Breast epithelium (tissue), 3 donors: Measurements from ENCODE around the gene HYLS1.

Experiments used
- POLR2A ChIP-seq: fragments of 450-650 bp; IDR thresholded peaks from one replicate; pipeline ENCODE4 v1.6.1; 2016; ENCODE audit warnings: antibody characterized with exemption, mild to moderate bottlenecking, moderate library complexity
- TF ChIP-seq, protein P1 (sequence below), 3 donors: fragments of 450-650 bp; IDR thresholded peaks; one replicate each; pipeline ENCODE4 v1.5.1; 2016 to 2017; ENCODE audit warnings: antibody characterized with exemption in 3 of 3, mild to moderate bottlenecking in 3 of 3, moderate library complexity in 3 of 3

- TF ChIP-seq, protein P1, sequence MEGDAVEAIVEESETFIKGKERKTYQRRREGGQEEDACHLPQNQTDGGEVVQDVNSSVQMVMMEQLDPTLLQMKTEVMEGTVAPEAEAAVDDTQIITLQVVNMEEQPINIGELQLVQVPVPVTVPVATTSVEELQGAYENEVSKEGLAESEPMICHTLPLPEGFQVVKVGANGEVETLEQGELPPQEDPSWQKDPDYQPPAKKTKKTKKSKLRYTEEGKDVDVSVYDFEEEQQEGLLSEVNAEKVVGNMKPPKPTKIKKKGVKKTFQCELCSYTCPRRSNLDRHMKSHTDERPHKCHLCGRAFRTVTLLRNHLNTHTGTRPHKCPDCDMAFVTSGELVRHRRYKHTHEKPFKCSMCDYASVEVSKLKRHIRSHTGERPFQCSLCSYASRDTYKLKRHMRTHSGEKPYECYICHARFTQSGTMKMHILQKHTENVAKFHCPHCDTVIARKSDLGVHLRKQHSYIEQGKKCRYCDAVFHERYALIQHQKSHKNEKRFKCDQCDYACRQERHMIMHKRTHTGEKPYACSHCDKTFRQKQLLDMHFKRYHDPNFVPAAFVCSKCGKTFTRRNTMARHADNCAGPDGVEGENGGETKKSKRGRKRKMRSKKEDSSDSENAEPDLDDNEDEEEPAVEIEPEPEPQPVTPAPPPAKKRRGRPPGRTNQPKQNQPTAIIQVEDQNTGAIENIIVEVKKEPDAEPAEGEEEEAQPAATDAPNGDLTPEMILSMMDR (IDR thresholded peaks at IDR 0.05), result no peak
- TF ChIP-seq POLR2A, result no peak
Observed at GRCh38 chr11:125887373-125888324, at the start of gene HYLS1.
